ENCODE measurements around the gene MIDN.
A peak's percentile ranks its signal among the peaks of the same experiment; 100 is the strongest.
"Not testable (repeated sequence)": the region's sequence is repeated elsewhere in the genome, so short reads cannot be mapped to it uniquely, and the experiment has no call there.

MIDN gene

GRCh38 chr19:1246265-1247087, 1.9 kb upstream of the MIDN start:
- FAIRE-seq = not testable (repeated sequence)

GRCh38 chr19:1247748-1248138, 640 bp upstream of the MIDN start:
- no peak for FAIRE-seq

DNA sequence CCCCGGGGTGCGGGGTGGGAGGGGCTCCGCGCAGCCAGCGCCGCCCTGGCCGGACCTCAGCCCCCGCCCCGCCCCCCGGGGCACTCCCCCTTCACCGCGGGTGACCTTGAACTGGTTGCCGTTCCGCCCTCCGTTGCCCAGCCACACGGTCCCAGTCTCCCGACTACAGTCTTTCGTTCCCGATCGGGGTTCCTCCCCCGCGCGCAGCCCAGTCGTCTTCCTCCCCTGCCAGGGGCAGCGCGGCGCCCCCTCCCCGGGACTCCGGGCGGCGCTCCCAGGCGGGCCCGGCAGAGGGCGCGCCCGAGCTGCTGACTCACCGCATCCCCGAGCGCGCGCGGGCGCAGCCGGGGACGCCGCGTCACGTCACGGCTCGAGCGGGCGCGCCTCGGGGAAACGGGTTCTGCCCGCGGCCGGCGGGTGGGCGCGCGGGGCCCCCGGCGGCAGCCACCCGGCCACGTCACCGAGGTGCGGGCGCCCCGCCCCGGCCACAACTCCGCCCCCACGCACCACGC, 459 bp downstream of the MIDN start:
- no peak for FAIRE-seq

- FAIRE-seq = no peak
Measured at GRCh38 chr19:1249298-1249989, 1.1 kb downstream of the MIDN start.

GRCh38 chr19:1249990-1250436, 1.6 kb downstream of the MIDN start:
- FAIRE-seq = no peak

- no peak for FAIRE-seq
Measured at GRCh38 chr19:1250437-1251260, 2.3 kb downstream of the MIDN start.

- FAIRE-seq = no peak
Measured at GRCh38 chr19:1251330-1252220, 3.2 kb downstream of the MIDN start.

DNA sequence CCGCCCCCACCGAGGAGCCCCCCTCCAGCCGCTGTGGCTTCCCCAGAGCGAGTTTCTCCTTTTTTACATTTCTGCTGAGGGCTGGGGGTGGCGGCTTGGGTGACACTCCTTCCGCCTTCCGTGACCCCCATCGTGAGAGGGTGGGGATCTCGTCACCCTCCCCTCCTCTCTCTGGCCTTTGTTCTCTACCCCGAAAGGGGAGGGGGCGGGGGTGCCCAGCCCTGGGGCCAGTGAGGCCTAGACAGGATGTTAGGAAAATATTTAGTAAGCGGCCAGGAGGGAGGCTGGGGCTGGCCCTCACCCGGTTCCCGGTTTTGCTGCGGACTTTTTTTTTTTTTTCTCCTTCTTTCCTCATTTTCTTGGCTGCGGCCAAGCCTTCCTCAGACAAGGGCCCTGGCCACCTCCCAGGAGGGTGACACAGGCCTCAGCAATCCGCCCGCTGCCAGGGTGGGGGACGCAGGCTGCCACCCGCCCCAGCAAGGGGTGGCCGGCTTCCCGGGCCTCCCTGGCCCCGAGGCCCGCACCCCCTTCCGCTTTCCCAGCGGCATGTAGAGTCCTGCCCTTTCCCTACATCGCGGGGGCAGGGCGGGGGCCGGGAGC, 3.9 kb downstream of the MIDN start:
- no peak for FAIRE-seq

- no peak for FAIRE-seq
Measured at GRCh38 chr19:1252821-1253513, 4.6 kb downstream of the MIDN start.

- no peak for FAIRE-seq
Measured at GRCh38 chr19:1253514-1254080, 5.2 kb downstream of the MIDN start.

- no peak for FAIRE-seq
Measured at GRCh38 chr19:1254081-1254527, 5.7 kb downstream of the MIDN start.

- no peak for FAIRE-seq
Measured at GRCh38 chr19:1254530-1255185, 6.3 kb downstream of the MIDN start.

DNA sequence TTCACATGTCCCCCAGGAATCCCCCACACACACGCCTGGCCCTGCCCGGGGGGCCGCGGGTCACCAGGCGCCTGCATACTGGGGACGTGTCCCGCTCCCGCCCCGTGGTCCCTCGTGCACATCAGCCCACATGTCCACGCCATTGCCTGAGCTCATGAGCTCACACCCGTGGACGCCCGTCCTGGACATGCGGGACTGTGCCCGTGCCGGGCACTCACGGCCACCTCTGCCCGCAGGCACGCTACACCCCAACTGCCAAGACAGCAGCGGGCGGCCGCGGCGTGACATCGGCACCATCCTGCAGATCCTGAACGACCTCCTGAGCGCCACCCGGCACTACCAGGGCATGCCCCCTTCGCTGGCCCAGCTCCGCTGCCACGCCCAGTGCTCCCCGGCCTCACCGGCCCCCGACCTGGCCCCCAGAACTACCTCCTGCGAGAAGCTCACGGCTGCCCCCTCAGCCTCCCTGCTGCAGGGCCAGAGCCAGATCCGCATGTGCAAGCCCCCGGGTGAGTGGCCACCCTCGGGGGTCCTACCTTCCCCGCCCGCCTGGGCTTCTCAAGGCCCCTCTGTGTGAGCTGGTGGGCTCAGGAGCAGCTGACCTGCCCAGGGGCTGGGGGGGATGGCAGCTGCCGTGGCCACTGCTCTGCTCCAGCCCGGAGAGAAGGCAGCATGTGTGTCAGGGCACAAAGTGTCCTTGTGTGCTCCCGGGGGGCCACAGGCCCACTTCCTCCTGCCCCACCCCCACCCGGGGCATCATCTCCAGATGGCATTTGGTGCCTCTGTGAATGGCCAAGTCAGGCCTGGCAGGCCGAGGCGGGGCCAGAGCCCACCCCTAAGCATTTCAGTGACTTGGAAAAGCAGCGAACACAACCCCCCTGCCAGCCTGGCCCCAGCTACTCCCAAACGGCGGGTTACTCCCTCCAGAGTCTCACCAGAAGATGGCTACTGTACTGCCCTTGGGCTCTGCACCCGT, 7.1 kb downstream of the MIDN start:
- FAIRE-seq = no peak

DNA sequence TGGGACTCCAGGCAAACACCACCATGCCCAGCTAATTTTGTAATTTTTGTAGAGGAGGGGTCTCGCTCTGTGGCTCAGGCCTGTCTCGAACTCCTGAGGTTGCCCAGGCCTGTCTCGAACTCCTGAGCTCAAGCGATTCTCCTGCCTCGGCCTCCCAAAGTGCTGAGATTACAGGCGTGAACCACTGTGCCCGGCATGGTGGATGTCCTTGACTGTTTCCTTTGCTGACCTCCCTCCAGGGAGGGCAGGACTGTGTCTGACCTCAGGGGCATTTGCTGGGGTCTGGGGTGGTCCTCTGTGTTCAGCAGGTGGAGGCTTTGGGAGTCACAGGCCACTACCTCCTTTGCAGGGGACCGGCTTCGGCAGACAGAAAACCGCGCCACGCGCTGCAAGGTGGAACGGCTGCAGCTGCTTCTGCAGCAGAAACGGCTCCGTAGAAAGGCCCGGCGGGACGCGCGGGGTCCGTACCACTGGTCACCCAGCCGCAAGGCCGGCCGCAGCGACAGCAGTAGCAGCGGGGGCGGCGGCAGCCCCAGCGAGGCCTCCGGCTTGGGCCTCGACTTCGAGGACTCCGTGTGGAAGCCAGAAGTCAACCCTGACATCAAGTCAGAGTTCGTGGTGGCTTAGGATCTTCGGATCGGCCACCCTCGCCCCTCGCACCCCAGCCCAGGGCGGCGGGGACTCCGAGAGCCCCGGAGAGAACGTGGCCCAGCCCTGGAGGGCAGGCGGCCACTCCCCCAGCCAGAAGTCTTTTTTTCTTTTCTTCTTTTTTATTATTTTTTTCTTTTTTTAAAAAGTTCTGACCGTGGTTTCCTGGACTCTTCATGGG, 8.5 kb downstream of the MIDN start:
- no peak for FAIRE-seq

DNA sequence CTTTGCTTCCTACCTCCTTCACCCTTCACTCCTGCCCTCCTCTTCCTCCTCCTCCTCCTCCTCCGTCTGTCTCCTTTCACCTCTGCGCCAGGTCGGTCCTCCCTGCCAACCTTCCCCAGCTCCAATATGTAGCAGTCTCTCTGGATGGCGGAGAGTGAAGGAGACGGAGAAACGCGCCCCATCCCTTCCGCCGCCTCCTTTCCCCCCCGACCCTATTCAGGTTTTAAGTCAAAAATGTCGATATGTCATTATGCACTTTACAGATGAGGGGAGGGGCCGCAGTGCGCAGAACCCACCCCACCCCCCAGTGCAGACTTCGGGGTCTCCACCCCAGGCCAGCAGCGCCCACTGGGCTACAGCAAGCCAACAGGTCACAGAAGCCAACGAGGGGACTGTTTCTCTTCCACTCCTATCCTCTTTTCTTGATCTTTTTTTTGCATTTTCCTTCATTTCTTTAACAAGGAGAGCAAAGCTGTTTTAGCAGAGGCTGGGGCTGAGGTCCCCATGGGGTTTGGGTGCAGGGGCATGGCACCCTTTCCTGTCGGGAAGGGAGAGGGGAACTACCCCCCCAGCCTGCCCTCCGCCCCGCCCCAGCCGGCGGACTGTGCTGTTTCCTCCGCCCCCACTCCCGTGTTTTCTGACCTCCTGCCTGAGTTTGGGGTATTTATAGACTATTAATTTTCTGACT, 9.2 kb downstream of the MIDN start:
- peak; percentile 65 for FAIRE-seq

- no peak for FAIRE-seq
Measured at GRCh38 chr19:1258163-1258492, 9.7 kb downstream of the MIDN start.

DNA sequence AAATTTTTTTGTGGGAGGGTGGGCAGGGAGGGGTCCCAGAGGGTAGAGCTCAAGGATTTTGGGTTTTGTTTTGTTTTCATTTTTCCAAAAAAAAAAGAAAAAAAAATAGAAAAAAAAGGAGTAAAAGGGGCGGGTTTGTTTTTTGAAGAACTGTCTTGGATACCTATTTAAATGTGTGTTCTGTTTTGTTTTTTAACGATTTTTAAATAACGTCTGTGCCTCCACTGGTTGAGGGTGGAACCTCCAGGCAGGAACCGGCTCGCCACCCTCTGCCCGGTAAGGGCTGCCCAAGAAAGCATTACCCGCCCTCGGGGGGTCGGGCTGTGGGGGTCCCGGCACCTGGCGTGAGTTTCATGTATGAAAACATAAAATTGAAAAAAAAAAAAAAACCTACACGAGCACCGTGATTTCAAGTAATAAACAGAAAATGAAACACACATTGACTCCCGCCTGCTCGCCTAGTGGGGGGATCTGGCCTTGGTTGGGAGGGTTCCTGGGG, 10.4 kb downstream of the MIDN start:
- FAIRE-seq = peak; percentile 86
